Urothelium cell line (cell line): ENCODE results near the gene NUBP1.
"Not testable (repeated sequence)": the region's sequence is repeated elsewhere in the genome, so short reads cannot be mapped to it uniquely, and the experiment has no call there.

Experiments
- DNase-seq: peaks from one replicate; pipeline ENCODE4 v3.0.0; 2011; ENCODE audit warnings: low spot score, mixed read lengths
- FAIRE-seq: peaks from 2 replicates; lab custom pipeline; 2011; peaks lifted over from hg19 to GRCh38; lab: Jason Lieb, UNC

The NUBP1 gene

GRCh38 chr16:10750793-10751192 is 7.2 kb downstream of the NUBP1 start:
- FAIRE-seq = no peak
- no peak for DNase-seq

GRCh38 chr16:10751291-10751697 is 7.7 kb downstream of the NUBP1 start:
- FAIRE-seq (no peak), DNase-seq (no peak)

- FAIRE-seq (no peak), DNase-seq (no peak)
These were observed 9.3 kb downstream of the NUBP1 start for GRCh38 chr16:10752843-10753523.

- no peak for FAIRE-seq
- DNase-seq = no peak
These were observed 10.0 kb downstream of the NUBP1 start for GRCh38 chr16:10753670-10754069.

GRCh38 chr16:10754941-10755340 is 11.3 kb downstream of the NUBP1 start:
- DNase-seq = peak; percentile 46
- FAIRE-seq = no peak

- no peak for DNase-seq
- FAIRE-seq = no peak
These were observed 12.9 kb downstream of the NUBP1 start for GRCh38 chr16:10756574-10756973.

- FAIRE-seq = no peak
- DNase-seq = no peak
These were observed 17.2 kb downstream of the NUBP1 start for GRCh38 chr16:10760858-10761257.

GRCh38 chr16:10761373-10761772 is 17.7 kb downstream of the NUBP1 start:
- DNase-seq (no peak), FAIRE-seq (no peak)

- FAIRE-seq (no peak), DNase-seq (no peak)
These were observed 18.8 kb downstream of the NUBP1 start for GRCh38 chr16:10762336-10763016.

- DNase-seq (no peak), FAIRE-seq (no peak)
These were observed 19.8 kb downstream of the NUBP1 start for GRCh38 chr16:10763456-10763855.

GRCh38 chr16:10765772-10766171 is 22.1 kb downstream of the NUBP1 start:
- DNase-seq (no peak), FAIRE-seq (no peak)

- FAIRE-seq (no peak), DNase-seq (no peak)
These were observed 23.5 kb downstream of the NUBP1 start for GRCh38 chr16:10767127-10767526.

- DNase-seq = no peak
- FAIRE-seq = no peak
These were observed 25.7 kb downstream of the NUBP1 start for GRCh38 chr16:10769381-10769780.

- DNase-seq (no peak), FAIRE-seq (no peak)
These were observed 27.3 kb downstream of the NUBP1 start for GRCh38 chr16:10770907-10771306.

GRCh38 chr16:10776280-10776679 is 32.6 kb downstream of the NUBP1 start:
- DNase-seq = no peak
- no peak for FAIRE-seq

- DNase-seq, FAIRE-seq: not testable (repeated sequence)
These were observed 33.3 kb downstream of the NUBP1 start for GRCh38 chr16:10776923-10777322.

- DNase-seq (no peak), FAIRE-seq (no peak)
These were observed 33.7 kb downstream of the NUBP1 start for GRCh38 chr16:10777356-10777755.

- FAIRE-seq, DNase-seq: not testable (repeated sequence)
These were observed 36.3 kb downstream of the NUBP1 start for GRCh38 chr16:10779908-10780307.

- DNase-seq = no peak
- FAIRE-seq = no peak
These were observed 37.0 kb downstream of the NUBP1 start for GRCh38 chr16:10780628-10781027.

- FAIRE-seq (no peak), DNase-seq (no peak)
These were observed 39.0 kb downstream of the NUBP1 start for GRCh38 chr16:10782628-10783027.

- DNase-seq (no peak), FAIRE-seq (no peak)
These were observed 43.7 kb downstream of the NUBP1 start for GRCh38 chr16:10787304-10787703.

- DNase-seq, FAIRE-seq: not testable (repeated sequence)
These were observed 45.0 kb downstream of the NUBP1 start for GRCh38 chr16:10788630-10789029.
